HepG2 (cell line): ENCODE results near the gene HPD. TPM values are rescaled to one million over a fixed set of nuclear protein-coding genes. Genes with fewer than 3 reads are reported as not detected.

Source experiments
- ATAC-seq: fragments of 200-7000 bp; cut with Tn5 transposase; 3 replicates; pipeline ENCODE4 v1.9.1; 2020; ENCODE audit warnings: mild to moderate bottlenecking, moderate library complexity
- BruUV-seq: library from RNA; stranded (reverse); fragments of 400-500 nt; replicated peaks from 2 replicates; lab custom pipeline; 2021; lab: Mats Ljungman, UMichigan
- CTCF ChIA-PET: fragments of 300-600 bp; formaldehyde crosslinking; extraction: SDS; loops from one replicate; lab custom pipeline; 2021; ENCODE audit warnings: low total read pairs, inconsistent platforms, low intra/inter-chr PET ratio; lab: Yijun Ruan, JAX
- POLR2A ChIA-PET: fragments of 350-600 bp; sonication (Branson Sonifier 250); formaldehyde crosslinking; loops from one replicate; lab custom pipeline; 2020; ENCODE audit warnings: antibody characterized with exemption, inconsistent platforms; lab: Yijun Ruan, JAX
- DNase-seq: peaks from one replicate; pipeline ENCODE4 v3.0.0-alpha.2; 2015; ENCODE audit warnings: low spot score
- FAIRE-seq: peaks from 3 replicates; lab custom pipeline; 2011; peaks lifted over from hg19 to GRCh38; lab: Jason Lieb, UNC
- H2AFZ ChIP-seq: one replicate; pipeline ENCODE4 v1.6.1; 2011; ENCODE audit warnings: low read length, inconsistent platforms
- H3K27ac ChIP-seq: fragments of 300-600 bp; 3 replicates; pipeline ENCODE4 v1.8.0; 2011; ENCODE audit warnings: mixed run types, mild to moderate bottlenecking, mixed read lengths, low read length, inconsistent platforms; ENCODE audit not compliant: insufficient read depth; ENCODE audit errors: extremely low read length
- H3K27me3 ChIP-seq, 2 experiments: fragments of 200-600 bp in 1 of 2; 2 replicates in 1 of 2; 3 replicates in 1 of 2; pipeline versions ENCODE4 v1.6.0 to v1.8.0; 2011; ENCODE audit warnings: low read length in 2 of 2, mild to moderate bottlenecking in 2 of 2, moderate library complexity in 2 of 2, inconsistent platforms in 1 of 2; ENCODE audit not compliant: insufficient read depth in 2 of 2, control insufficient read depth in 1 of 2
- H3K36me3 ChIP-seq, 2 experiments: fragments of 200-600 bp in 1 of 2; replicated peaks in 1 of 2; 2 replicates in 1 of 2; 3 replicates in 1 of 2; pipeline versions ENCODE4 v1.5.1 to v1.8.0; 2011; ENCODE audit warnings: low read length in 2 of 2, inconsistent platforms in 1 of 2; ENCODE audit not compliant: insufficient read depth in 2 of 2, control insufficient read depth in 1 of 2
- H3K4me1 ChIP-seq: 2 replicates; pipeline ENCODE4 v1.5.1; 2012; ENCODE audit warnings: low read length, inconsistent platforms; ENCODE audit not compliant: insufficient read depth
- H3K4me2 ChIP-seq: 2 replicates; pipeline ENCODE4 v1.6.0; 2011; ENCODE audit warnings: low read depth, low read length, inconsistent platforms
- H3K4me3 ChIP-seq, 3 experiments: fragments of 200-600 bp in 1 of 3; sonication (generic), shearing (Covaris generic) in 1 of 3; replicated peaks in 1 of 3; 2 replicates each; pipeline ENCODE4 v1.5.1; 2011 to 2016; ENCODE audit warnings: low read length in 3 of 3, inconsistent platforms in 2 of 3, low read depth in 2 of 3, mild to moderate bottlenecking in 2 of 3, control low read depth in 1 of 3, mixed read lengths in 1 of 3; ENCODE audit not compliant: insufficient read depth in 1 of 3
- H3K79me2 ChIP-seq: one replicate; pipeline ENCODE4 v1.6.1; 2011; ENCODE audit warnings: low read length, inconsistent platforms; ENCODE audit not compliant: insufficient read depth
- H3K9ac ChIP-seq: 2 replicates; pipeline ENCODE4 v1.6.0; 2011; ENCODE audit warnings: mild to moderate bottlenecking, low read depth, low read length, inconsistent platforms; ENCODE audit not compliant: insufficient read depth
- H3K9me3 ChIP-seq: 2 replicates; pipeline ENCODE4 v1.5.1; 2012; ENCODE audit warnings: mild to moderate bottlenecking, low read length
- H4K20me1 ChIP-seq: 2 replicates; pipeline ENCODE4 v1.6.0; 2011; ENCODE audit warnings: inconsistent platforms, mild to moderate bottlenecking, low read length, moderate library complexity; ENCODE audit not compliant: insufficient read depth
- CEBPB ChIP-seq: IDR thresholded peaks from 2 replicates; pipeline ENCODE4 v1.6.1; 2011; ENCODE audit warnings: low read depth, low read length, improper control_type of control experiment, borderline replicate concordance
- GABPA ChIP-seq, 2 experiments: IDR thresholded peaks; 2 replicates each; pipeline ENCODE4 v1.6.1; 2011 to 2016; ENCODE audit warnings: low read depth in 2 of 2, low read length in 1 of 2, missing biosample characterization in 1 of 2, missing genetic modification characterization in 1 of 2
- HMGA1 ChIP-seq: sonication (generic); formaldehyde crosslinking; conservative IDR thresholded peaks from 2 replicates; pipeline ENCODE4 v1.4.0; 2020; ENCODE audit warnings: missing genetic modification reagents
- MAFG ChIP-seq: sonication (generic); formaldehyde crosslinking; IDR thresholded peaks from 2 replicates; pipeline ENCODE4 v1.5.1; 2020; ENCODE audit warnings: mild to moderate bottlenecking, missing genetic modification reagents
- NFKB2 ChIP-seq: sonication (generic); formaldehyde crosslinking; IDR thresholded peaks from 2 replicates; pipeline ENCODE4 v1.4.0; 2020; ENCODE audit warnings: missing genetic modification reagents, borderline replicate concordance
- RARA ChIP-seq: IDR thresholded peaks from 2 replicates; pipeline ENCODE4 v1.6.1; 2016; ENCODE audit warnings: missing genetic modification reagents, missing compliant biosample characterization
- SRSF9 ChIP-seq: fragments of 200-400 bp; formaldehyde crosslinking; IDR thresholded peaks from 2 replicates; pipeline ENCODE4 v1.6.1; 2018; ENCODE audit warnings: borderline replicate concordance, mild to moderate bottlenecking, low read depth, low read length; ENCODE audit not compliant: insufficient read depth, poor library complexity, severe bottlenecking
- ZMYM3 ChIP-seq: sonication (generic); formaldehyde crosslinking; IDR thresholded peaks from 2 replicates; pipeline ENCODE4 v1.5.1; 2020; ENCODE audit warnings: mild to moderate bottlenecking, missing genetic modification reagents
- ZNF768 ChIP-seq: sonication (generic); formaldehyde crosslinking; IDR thresholded peaks from 2 replicates; pipeline ENCODE4 v1.4.0; 2020; ENCODE audit warnings: missing genetic modification reagents
- WGBS: methylation state at CpG from one replicate; pipeline ENCODE4 v1.1.6; 2017; ENCODE audit warnings: low lambda C conversion rate; 5-methylcytosine and 5-hydroxymethylcytosine counted together
- in situ Hi-C: cut with HindIII; loops from 2 replicates; pipeline ENCODE4 v1.10.0; 2017; ENCODE audit warnings: low pct_unique_long_range_greater_than_20kb; ENCODE audit not compliant: extremely low pct_ligation_motif_present
- intact Hi-C: fragments of 100-400 bp; cut with micrococcal nuclease; formaldehyde crosslinking; loops from one replicate; pipeline ENCODE4 v1.10.0; 2022; ENCODE audit not compliant: unreplicated experiment
- polyA plus RNA-seq, 8 experiments: library from polyadenylated mRNA; depleted of rRNA in 3 of 8; stranded (reverse) in 7 of 8; unstranded in 1 of 8; fragments of >200 nt; fragmentation: Illumina TruSeq in 4 of 8; extraction: Trizol in 4 of 8; gene quantifications; 2 replicates each; pipeline versions ENCODE4 v1.2.1 to v1.2.3, GENCODE V29; 2011 to 2016; ENCODE audit warnings: low read depth in 4 of 8, missing spikeins in 1 of 8, mixed read lengths in 1 of 8; ENCODE audit not compliant: insufficient read depth in 1 of 8
- total RNA-seq, 5 experiments: library from RNA; depleted of rRNA; stranded (reverse); fragments of >200 nt; fragmentation: Illumina TruSeq; extraction: Trizol; gene quantifications; 2 replicates each; pipeline ENCODE4 v1.2.3, GENCODE V29; 2016; ENCODE audit warnings: low read depth in 1 of 5

Gene HPD
- total and polyA plus RNA-seq, 2 of the 13 experiments (the other 11 are each of a cell fraction or from before 2014, with no cell fraction given), result 120 to 195 TPM

- intact Hi-C loops, result loop anchor here (1.0 kb wide), 1 partner anchor 18 kb away; no protein-coding TSS in a partner anchor
- no peaks in the 10 kb centered on the region for H3K9me3 ChIP-seq
- ATAC-seq, result peak; percentile 2; the same call in 2 of the 3 replicates
These were observed 45.5 kb downstream of the HPD start for GRCh38 chr12:121812921-121813896.

More at GRCh38 chr12:121812921-121813896, 45.5 kb downstream of the HPD start:
- Histone ChIP-seq H3K79me2 (peaks cover 31% of the 10 kb centered on the region), H3K9ac (no peak overlapping the region; the same call in 1 of the 2 replicates), H2AFZ (no peak overlapping the region), H3K4me1 (peaks cover 28% of the 10 kb centered on the region), H3K4me3 (peak overlapping the region; percentile 62 to 71 (median 63); a peak in 4 of 6 replicates), H3K27ac (no peak overlapping the region), H4K20me1 (0 out of 2 replicates have a peak, but pooled peaks cover 6% of the 10 kb centered on the region), H3K36me3 (peaks cover 24 to 52% of the 10 kb centered on the region in 2 experiments; a peak in 4 of 5 replicates), H3K27me3 (no peaks in the 10 kb centered on the region), H3K4me2 (peak overlapping the region; percentile 79)
- TF ChIP-seq CEBPB (peak; percentile 60; the same call in 1 of the 2 replicates), HMGA1 (CRISPR knock-in tag) (no peak), MAFG (no peak), GABPA (IDR thresholded peaks at IDR 0.05; ENCODE audit: low read depth, low read length) (no peak), GABPA (CRISPR knock-in tag; IDR thresholded peaks at IDR 0.05; ENCODE audit: low read depth) (0 out of 2 replicates have a peak, but pooled peaks have one; percentile 12), ZNF768 (CRISPR knock-in tag) (peak; percentile 93), ZMYM3 (CRISPR knock-in tag) (peak; percentile 31; the same call in 1 of the 2 replicates), NFKB2 (CRISPR knock-in tag) (no peak), SRSF9 (no peak), RARA (CRISPR knock-in tag) (peak; percentile 31; the same call in 1 of the 2 replicates)
- FAIRE-seq (no peak), DNase-seq (no peak)
- 82% methylated on average over 25 of the region's 25 CpGs for WGBS
- ChIA-PET POLR2A (interaction anchor here (0.7 to 14.5 kb wide), 2 partner anchors 16 to 101 kb away, joined by 3 to 393 read pairs; partner anchors contain the start of genes RHOF and SETD1B), CTCF (interaction anchor here (1.0 to 4.5 kb wide), 5 partner anchors 12 to 37 kb away, joined by 3 to 89 read pairs (median 9); partner anchors contain the start of gene RHOF)
- in situ Hi-C loops, result no loop called here
- BruUV-seq, result no TSS peak
